Inflammatory macrophage (primary cell): ENCODE data around the gene RPL7L1.
A peak's percentile ranks its signal among the peaks of the same experiment; 100 is the strongest.
"Not testable (repeated sequence)": the region's sequence is repeated elsewhere in the genome, so short reads cannot be mapped to it uniquely, and the experiment has no call there.

ENCODE experiments used
- DNase-seq, 2 donors: peaks; one replicate each; pipeline ENCODE4 v3.0.0-alpha.2; 2020 to 2022

RPL7L1 gene

GRCh38 chr6:42891199-42891722, 11.8 kb downstream of the RPL7L1 start:
- DNase-seq = no peak

GRCh38 chr6:42894041-42894828, 14.8 kb downstream of the RPL7L1 start:
- not testable (repeated sequence) for DNase-seq

GRCh38 chr6:42896178-42896719, 16.8 kb downstream of the RPL7L1 start:
- DNase-seq = no peak

- peak; percentile 77 to 82 for DNase-seq
Observed at GRCh38 chr6:42898891-42899361, 19.5 kb downstream of the RPL7L1 start.

- DNase-seq = no peak
Observed at GRCh38 chr6:42899871-42900270, 20.5 kb downstream of the RPL7L1 start.

GRCh38 chr6:42901538-42901957, 22.1 kb downstream of the RPL7L1 start:
- DNase-seq = peak; percentile 85 to 89

GRCh38 chr6:42902429-42903263, 23.2 kb downstream of the RPL7L1 start:
- DNase-seq = not testable (repeated sequence)

GRCh38 chr6:42904467-42904866, 25.1 kb downstream of the RPL7L1 start:
- no peak for DNase-seq

- DNase-seq = no peak
Observed at GRCh38 chr6:42907336-42907735, 27.9 kb downstream of the RPL7L1 start.

- DNase-seq = no peak
Observed at GRCh38 chr6:42909835-42910234, 30.4 kb downstream of the RPL7L1 start.

GRCh38 chr6:42911171-42912021, 32.0 kb downstream of the RPL7L1 start:
- DNase-seq = no peak

GRCh38 chr6:42914546-42914945, 35.1 kb downstream of the RPL7L1 start:
- no peak for DNase-seq

GRCh38 chr6:42915732-42916131, 36.3 kb downstream of the RPL7L1 start, which contains the start of gene PTCRA:
TSS of gene PTCRA (plus strand) at chr6:42916053. CDS start at chr6:42916070, 17 bp downstream.
- no peak for DNase-seq

GRCh38 chr6:42916288-42916687, 36.9 kb downstream of the RPL7L1 start:
- no peak for DNase-seq

GRCh38 chr6:42921801-42922200, 42.4 kb downstream of the RPL7L1 start:
- no peak for DNase-seq

- peak; percentile 70 to 84 for DNase-seq
Observed at GRCh38 chr6:42923666-42924065, 44.2 kb downstream of the RPL7L1 start.

GRCh38 chr6:42925248-42925857, 45.9 kb downstream of the RPL7L1 start:
- no peak for DNase-seq

- peak; percentile 97 to 98 for DNase-seq
Observed at GRCh38 chr6:42928986-42929820, 49.8 kb downstream of the RPL7L1 start, which contains the start of gene CNPY3. TSS of gene CNPY3 (plus strand) at chr6:42929480. CDS start at chr6:42929571, 91 bp downstream.

- peak; percentile 91 to 94 for DNase-seq
Observed at GRCh38 chr6:42929821-42930360, 50.5 kb downstream of the RPL7L1 start.

- DNase-seq = no peak
Observed at GRCh38 chr6:42932412-42932811, 53.0 kb downstream of the RPL7L1 start.
